Right ventricle myocardium inferior (tissue), 1 donor: ENCODE data around the gene KRT81. TPM values are rescaled to one million over a fixed set of nuclear protein-coding genes. Genes with fewer than 3 reads are reported as not detected.
"Not testable (repeated sequence)": the region's sequence is repeated elsewhere in the genome, so short reads cannot be mapped to it uniquely, and the experiment has no call there.

Source experiments
- ATAC-seq: fragments of 200-7000 bp; cut with Tn5 transposase; one replicate; pipeline ENCODE4 v1.9.1; 2020; ENCODE audit warnings: mild to moderate bottlenecking, moderate library complexity
- DNase-seq: peaks from one replicate; pipeline ENCODE4 v3.0.0; 2021; ENCODE audit errors: missing footprints
- intact Hi-C: fragments of 100-400 bp; cut with DNase I; formaldehyde crosslinking; loops from one replicate; pipeline ENCODE4 v1.11.0; 2022
- total RNA-seq: library from RNA; stranded (reverse); fragmentation: NEBNext Ultra II Directional; extraction: Animal tissue kit (Norgen Biotek cat#: 25700); gene quantifications from one replicate; pipeline ENCODE4 v1.2.1, GENCODE V29; 2021
- donor health status: DM: no; HTN: yes; CAD: no; lungs with severe emphysema.

KRT81 gene
- total RNA-seq, 1 donor from 2014 or later = not detected

- DNase-seq = no peak
- intact Hi-C loops = no loop called here
- ATAC-seq = peak; percentile 87
These were observed 42.5 kb downstream of the KRT81 start for GRCh38 chr12:52248541-52249461.

GRCh38 chr12:52247622-52248540, 43.5 kb downstream of the KRT81 start:
- DNase-seq = no peak
- intact Hi-C loops = no loop called here
- ATAC-seq = no peak

- intact Hi-C loops = no loop called here
- DNase-seq (no peak), ATAC-seq (no peak)
These were observed 44.4 kb downstream of the KRT81 start for GRCh38 chr12:52246720-52247621.

- no peak for ATAC-seq
These were observed 45.3 kb downstream of the KRT81 start for GRCh38 chr12:52245962-52246569.

GRCh38 chr12:52245259-52245961, 45.9 kb downstream of the KRT81 start:
- intact Hi-C loops = no loop called here
- DNase-seq (no peak), ATAC-seq (no peak)

More at GRCh38 chr12:52245962-52246569, 45.3 kb downstream of the KRT81 start:
- intact Hi-C loops = no loop called here
- no peak for DNase-seq

GRCh38 chr12:52244615-52244994, 46.7 kb downstream of the KRT81 start:
- DNase-seq (no peak), ATAC-seq (no peak)
- intact Hi-C loops = no loop called here

- intact Hi-C loops = no loop called here
- ATAC-seq (peak; percentile 63), DNase-seq (peak; percentile 80)
These were observed 47.3 kb downstream of the KRT81 start for GRCh38 chr12:52243856-52244614.

- ATAC-seq (no peak), DNase-seq (no peak)
- intact Hi-C loops = no loop called here
These were observed 48.0 kb downstream of the KRT81 start for GRCh38 chr12:52243259-52243855.

GRCh38 chr12:52242442-52243258, 48.7 kb downstream of the KRT81 start:
- DNase-seq (no peak), ATAC-seq (no peak)
- intact Hi-C loops = no loop called here

- ATAC-seq (no peak), DNase-seq (no peak)
- intact Hi-C loops = no loop called here
These were observed 50.0 kb downstream of the KRT81 start for GRCh38 chr12:52241205-52241842.

GRCh38 chr12:52240247-52240646, 51.1 kb downstream of the KRT81 start:
- intact Hi-C loops, ATAC-seq, DNase-seq: not testable (repeated sequence)

GRCh38 chr12:52239767-52240166, 51.6 kb downstream of the KRT81 start:
- intact Hi-C loops = no loop called here
- DNase-seq (no peak), ATAC-seq (no peak)

GRCh38 chr12:52238916-52239646, 52.3 kb downstream of the KRT81 start:
- ATAC-seq = no peak
- no peak for DNase-seq
- intact Hi-C loops = no loop called here

GRCh38 chr12:52238207-52238840, 53.0 kb downstream of the KRT81 start:
- no peak for DNase-seq
- ATAC-seq = no peak
- intact Hi-C loops = no loop called here
